ENCODE measurements around the gene VIPR2. TPM values are rescaled to one million over a fixed set of nuclear protein-coding genes. Genes with fewer than 3 reads are reported as not detected.

VIPR2 gene
- total RNA-seq, 1 donor from 2014 or later: 0.92 TPM

DNA sequence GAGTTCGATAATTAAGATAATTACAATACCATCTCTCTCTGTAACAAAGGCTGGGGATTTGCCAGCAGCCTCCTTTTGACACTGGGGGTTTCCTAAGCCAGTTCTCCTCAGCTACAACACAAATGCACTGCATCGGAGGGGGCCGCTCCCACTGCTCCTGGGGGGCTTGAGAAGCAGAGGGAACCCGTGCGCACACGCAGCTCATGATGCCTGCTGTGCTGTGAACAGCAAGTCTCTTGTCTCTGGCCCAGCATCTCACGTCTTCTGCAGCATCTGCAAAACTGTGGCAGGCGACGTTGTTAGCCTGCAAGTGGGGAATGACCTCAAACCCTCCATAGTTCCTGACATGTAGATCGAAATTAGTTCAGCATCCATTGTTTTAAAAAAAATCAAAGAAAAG lies 5.5 kb downstream of the VIPR2 start:
- no peak overlapping the region for H3K9ac ChIP-seq
- peaks cover 10% of the 10 kb centered on the region for H4K20me1 ChIP-seq (ENCODE audit: low read depth)
- peaks cover 25% of the 10 kb centered on the region for H3K27me3 ChIP-seq
- Mint-ChIP-seq H3K4me1 (peaks cover 42% of the 10 kb centered on the region), H3K27ac (no peak overlapping the region), H3K9me3 (peaks cover 18% of the 10 kb centered on the region), H3K27me3 (ENCODE audit: insufficient read depth, low read depth) (peaks cover 30% of the 10 kb centered on the region), H3K36me3 (no peaks in the 10 kb centered on the region), H3K4me3 (no peak overlapping the region)
- TF ChIP-seq, protein P1, sequence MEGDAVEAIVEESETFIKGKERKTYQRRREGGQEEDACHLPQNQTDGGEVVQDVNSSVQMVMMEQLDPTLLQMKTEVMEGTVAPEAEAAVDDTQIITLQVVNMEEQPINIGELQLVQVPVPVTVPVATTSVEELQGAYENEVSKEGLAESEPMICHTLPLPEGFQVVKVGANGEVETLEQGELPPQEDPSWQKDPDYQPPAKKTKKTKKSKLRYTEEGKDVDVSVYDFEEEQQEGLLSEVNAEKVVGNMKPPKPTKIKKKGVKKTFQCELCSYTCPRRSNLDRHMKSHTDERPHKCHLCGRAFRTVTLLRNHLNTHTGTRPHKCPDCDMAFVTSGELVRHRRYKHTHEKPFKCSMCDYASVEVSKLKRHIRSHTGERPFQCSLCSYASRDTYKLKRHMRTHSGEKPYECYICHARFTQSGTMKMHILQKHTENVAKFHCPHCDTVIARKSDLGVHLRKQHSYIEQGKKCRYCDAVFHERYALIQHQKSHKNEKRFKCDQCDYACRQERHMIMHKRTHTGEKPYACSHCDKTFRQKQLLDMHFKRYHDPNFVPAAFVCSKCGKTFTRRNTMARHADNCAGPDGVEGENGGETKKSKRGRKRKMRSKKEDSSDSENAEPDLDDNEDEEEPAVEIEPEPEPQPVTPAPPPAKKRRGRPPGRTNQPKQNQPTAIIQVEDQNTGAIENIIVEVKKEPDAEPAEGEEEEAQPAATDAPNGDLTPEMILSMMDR (IDR thresholded peaks at IDR 0.05): no peak
- no peak for TF ChIP-seq EZH2phosphoT487 (IDR thresholded peaks at IDR 0.05)
- TF ChIP-seq EZH2 (IDR thresholded peaks at IDR 0.05): no peak
- no peaks in the 10 kb centered on the region for H3K9me3 ChIP-seq (ENCODE audit: low read depth)
- no peak overlapping the region for H3K4me3 ChIP-seq
- DNase-seq (ENCODE audit: low spot score): no peak
- H3K4me2 ChIP-seq: no peak overlapping the region
- peaks cover 41% of the 10 kb centered on the region for H3K4me1 ChIP-seq
- H3K79me2 ChIP-seq (ENCODE audit: low read depth): no peaks in the 10 kb centered on the region
- H2AFZ ChIP-seq (replicated peaks): no peak overlapping the region
- no peak overlapping the region for H3K27ac ChIP-seq
- no peaks in the 10 kb centered on the region for H3K36me3 ChIP-seq
- H3F3A ChIP-seq (ENCODE audit: low read depth): peaks cover 29% of the 10 kb centered on the region

- H3K4me2 ChIP-seq: no peak overlapping the region
- TF ChIP-seq, protein P1 (IDR thresholded peaks at IDR 0.05): no peak
- TF ChIP-seq EZH2 (IDR thresholded peaks at IDR 0.05) (no peak), EZH2phosphoT487 (IDR thresholded peaks at IDR 0.05) (no peak)
- DNase-seq (ENCODE audit: low spot score): no peak
- no peak overlapping the region for H3K9ac ChIP-seq
- H4K20me1 ChIP-seq (ENCODE audit: low read depth): peaks cover 8% of the 10 kb centered on the region
- Mint-ChIP-seq H3K27ac (no peak overlapping the region), H3K27me3 (ENCODE audit: insufficient read depth, low read depth) (peaks cover 23% of the 10 kb centered on the region), H3K36me3 (no peaks in the 10 kb centered on the region), H3K9me3 (peaks cover 18% of the 10 kb centered on the region), H3K4me1 (peaks cover 37% of the 10 kb centered on the region), H3K4me3 (no peak overlapping the region)
- H3K27me3 ChIP-seq: peaks cover 18% of the 10 kb centered on the region
- peaks cover 34% of the 10 kb centered on the region for H3K4me1 ChIP-seq
- H3K79me2 ChIP-seq (ENCODE audit: low read depth): no peaks in the 10 kb centered on the region
- H3K27ac ChIP-seq: no peak overlapping the region
- H3K9me3 ChIP-seq (ENCODE audit: low read depth): no peaks in the 10 kb centered on the region
- no peak overlapping the region for H3K4me3 ChIP-seq
- H3F3A ChIP-seq (ENCODE audit: low read depth): peaks cover 29% of the 10 kb centered on the region
- H3K36me3 ChIP-seq: no peaks in the 10 kb centered on the region
- H2AFZ ChIP-seq (replicated peaks): no peak overlapping the region
These were observed 6.2 kb downstream of the VIPR2 start for GRCh38 chr7:159138508-159138907.

- Histone ChIP-seq H3F3A (ENCODE audit: low read depth) (peaks cover 23% of the 10 kb centered on the region), H3K9me3 (ENCODE audit: low read depth) (no peaks in the 10 kb centered on the region), H3K27ac (no peak overlapping the region), H3K4me3 (no peak overlapping the region), H4K20me1 (ENCODE audit: low read depth) (peaks cover 2% of the 10 kb centered on the region), H3K27me3 (peaks cover 12% of the 10 kb centered on the region), H3K4me2 (no peak overlapping the region), H3K36me3 (no peaks in the 10 kb centered on the region), H3K79me2 (ENCODE audit: low read depth) (no peaks in the 10 kb centered on the region), H3K9ac (no peak overlapping the region), H2AFZ (replicated peaks) (no peak overlapping the region), H3K4me1 (peaks cover 28% of the 10 kb centered on the region)
- Mint-ChIP-seq H3K9me3 (peaks cover 20% of the 10 kb centered on the region), H3K27me3 (ENCODE audit: insufficient read depth, low read depth) (peaks cover 19% of the 10 kb centered on the region), H3K36me3 (no peaks in the 10 kb centered on the region), H3K4me3 (no peak overlapping the region), H3K4me1 (peaks cover 35% of the 10 kb centered on the region), H3K27ac (no peak overlapping the region)
- DNase-seq (ENCODE audit: low spot score): no peak
- TF ChIP-seq, protein P1 (IDR thresholded peaks at IDR 0.05): no peak
- no peak for TF ChIP-seq EZH2 (IDR thresholded peaks at IDR 0.05)
- no peak for TF ChIP-seq EZH2phosphoT487 (IDR thresholded peaks at IDR 0.05)
These were observed 6.8 kb downstream of the VIPR2 start for GRCh38 chr7:159137906-159138305.
